GM19193 (cell line): ENCODE measurements around the gene WIPF1.

Experiments
- POLR2A ChIP-seq: IDR thresholded peaks from 4 replicates; pipeline ENCODE4 v1.6.1; 2011; ENCODE audit not compliant: insufficient read depth, insufficient read length; ENCODE audit errors: extremely low read depth

The WIPF1 gene

DNA sequence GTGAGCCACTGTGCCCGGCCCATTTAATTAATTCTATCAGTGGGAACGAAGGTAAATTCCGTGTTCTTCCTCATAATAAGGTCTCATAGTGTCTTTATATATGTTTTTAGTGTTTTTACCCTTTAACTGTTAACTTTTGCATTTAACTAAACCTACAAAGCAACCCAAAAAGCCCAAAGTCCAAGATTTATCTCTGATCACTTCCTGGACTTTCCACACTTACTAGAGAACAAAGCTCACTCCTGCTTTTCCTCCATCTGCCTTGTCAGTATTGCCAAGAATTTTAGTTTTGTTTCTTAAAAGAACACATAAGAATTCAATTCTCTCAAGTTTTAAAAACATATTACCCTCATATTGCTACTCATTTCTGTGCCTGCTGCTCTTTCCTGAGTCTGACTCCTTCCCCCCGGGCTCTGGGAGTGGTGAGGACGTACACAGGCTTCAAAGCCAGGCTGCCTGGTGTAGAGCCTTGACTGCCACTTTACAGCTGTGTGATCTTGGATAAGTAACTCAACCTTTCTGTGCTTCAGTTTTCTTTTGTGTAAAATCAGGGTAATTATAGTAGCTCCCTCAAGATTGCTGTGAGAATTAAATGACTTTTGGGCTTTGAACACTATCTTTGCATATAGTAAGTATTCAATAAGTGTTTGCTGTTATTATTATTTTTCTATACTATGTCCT is 85.9 kb downstream of the WIPF1 start:
- TF ChIP-seq POLR2A = no peak

DNA sequence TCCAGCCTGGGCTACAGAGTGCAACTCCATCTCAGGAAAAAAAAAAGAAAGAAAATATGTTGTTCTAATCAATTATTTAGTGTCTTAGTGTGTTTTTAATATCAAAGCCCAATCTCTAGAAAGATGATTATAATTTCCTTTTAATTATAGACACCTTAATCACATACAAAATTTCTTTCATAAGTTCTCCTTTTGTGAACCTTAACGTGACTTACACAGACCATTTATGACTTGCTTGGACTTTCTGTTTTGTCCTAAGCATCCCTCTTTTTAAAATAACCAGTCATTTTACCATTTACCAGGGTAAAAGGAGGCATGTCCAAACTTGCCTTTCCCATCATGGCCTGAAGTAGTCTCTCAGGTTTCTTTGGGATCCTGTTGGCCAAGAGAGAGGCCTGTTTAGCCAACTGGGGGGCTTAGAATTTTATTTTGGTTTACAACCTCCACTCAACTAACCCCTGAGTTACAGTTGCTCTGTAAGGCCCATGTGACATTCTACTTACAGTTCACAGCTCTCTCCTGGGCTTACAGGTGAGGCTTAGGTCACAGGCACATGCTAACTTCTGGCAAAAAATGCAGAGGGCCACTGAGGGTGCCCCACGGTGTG is 86.9 kb downstream of the WIPF1 start:
- TF ChIP-seq POLR2A = no peak
